HG02852 (cell line): ENCODE results near the gene WASL.

Experiments used
- ATAC-seq: cut with Tn5 transposase; IDR thresholded peaks from one replicate; pipeline ENCODE4 v1.9.1; 2021; ENCODE audit warnings: mild to moderate bottlenecking, moderate library complexity; ENCODE audit not compliant: unreplicated experiment

WASL gene

GRCh38 chr7:123705211-123705901 is 43.4 kb downstream of the WASL start:
- no peak for ATAC-seq

GRCh38 chr7:123695944-123696677 is 52.7 kb downstream of the WASL start:
- no peak for ATAC-seq

- ATAC-seq = no peak
Measured at GRCh38 chr7:123692471-123692877, 56.3 kb downstream of the WASL start.

GRCh38 chr7:123690550-123690949 is 58.3 kb downstream of the WASL start:
- no peak for ATAC-seq

- ATAC-seq = no peak
Measured at GRCh38 chr7:123689250-123689649, 59.6 kb downstream of the WASL start.

- ATAC-seq = no peak
Measured at GRCh38 chr7:123687727-123688126, 61.1 kb downstream of the WASL start.

GRCh38 chr7:123687161-123687560 is 61.6 kb downstream of the WASL start:
- ATAC-seq = no peak

- no peak for ATAC-seq
Measured at GRCh38 chr7:123682690-123683089, 66.1 kb downstream of the WASL start.

- no peak for ATAC-seq
Measured at GRCh38 chr7:123681561-123681960, 67.2 kb downstream of the WASL start.

GRCh38 chr7:123680580-123680979 is 68.2 kb downstream of the WASL start:
- no peak for ATAC-seq

- ATAC-seq = no peak
Measured at GRCh38 chr7:123679614-123680013, 69.2 kb downstream of the WASL start.

- no peak for ATAC-seq
Measured at GRCh38 chr7:123677061-123677715, 71.6 kb downstream of the WASL start.

- no peak for ATAC-seq
Measured at GRCh38 chr7:123675181-123675473, 73.7 kb downstream of the WASL start.

- no peak for ATAC-seq
Measured at GRCh38 chr7:123674399-123675180, 74.2 kb downstream of the WASL start.

- no peak for ATAC-seq
Measured at GRCh38 chr7:123673752-123674398, 74.9 kb downstream of the WASL start.

GRCh38 chr7:123673137-123673732 is 75.6 kb downstream of the WASL start:
- ATAC-seq = no peak

GRCh38 chr7:123669485-123669884 is 79.3 kb downstream of the WASL start:
- ATAC-seq = no peak

- ATAC-seq = no peak
Measured at GRCh38 chr7:123666492-123666891, 82.3 kb downstream of the WASL start.

- no peak for ATAC-seq
Measured at GRCh38 chr7:123665896-123666295, 82.9 kb downstream of the WASL start.

GRCh38 chr7:123665157-123665556 is 83.6 kb downstream of the WASL start:
- no peak for ATAC-seq

GRCh38 chr7:123663200-123663599 is 85.6 kb downstream of the WASL start:
- ATAC-seq = no peak
